SK-N-SH (cell line): ENCODE data around the gene ANKRD1. TPM values are rescaled to one million over a fixed set of nuclear protein-coding genes. Genes with fewer than 3 reads are reported as not detected.

Experiments used
- CTCF ChIA-PET: fragments of 300-600, 350-600 bp; formaldehyde crosslinking; extraction: SDS; loops from one replicate; lab custom pipeline; 2021; lab: Yijun Ruan, JAX
- POLR2A ChIA-PET: fragments of 350-600 bp; sonication (Branson Sonifier 250); formaldehyde crosslinking; extraction: SDS; loops from one replicate; lab custom pipeline; 2020; ENCODE audit warnings: antibody characterized with exemption, inconsistent platforms; lab: Yijun Ruan, JAX
- DNase-seq: peaks from one replicate; pipeline ENCODE4 v3.0.0; 2012
- H2AFZ ChIP-seq: fragments of 200-600 bp; sonication (generic); 2 replicates; pipeline ENCODE4 v1.8.1; 2016; ENCODE audit warnings: antibody characterized with exemption, mild to moderate bottlenecking, low read depth
- H3F3A ChIP-seq: fragments of 200-600 bp; sonication (generic); replicated peaks from 2 replicates; pipeline ENCODE3; 2016; ENCODE audit warnings: antibody characterized with exemption, mild to moderate bottlenecking; ENCODE audit not compliant: insufficient read depth
- H3K27ac ChIP-seq, 2 experiments: fragments of 200-500 bp in 1 of 2; fragments of 200-600 bp in 1 of 2; sonication (Bioruptor generic) in 1 of 2; sonication (generic), shearing (Covaris generic) in 1 of 2; 2 replicates each; pipeline versions ENCODE4 v1.5.1 to v1.6.1; 2014 to 2016; ENCODE audit warnings: low read depth in 2 of 2, inconsistent platforms in 1 of 2, low read length in 1 of 2, mild to moderate bottlenecking in 1 of 2, mixed read lengths in 1 of 2
- H3K27me3 ChIP-seq: fragments of 200-600 bp; sonication (generic), shearing (Covaris generic); 2 replicates; pipeline ENCODE4 v1.6.1; 2016; ENCODE audit warnings: mixed run types; ENCODE audit not compliant: insufficient read depth
- H3K36me3 ChIP-seq, 2 experiments: fragments of 200-500 bp in 1 of 2; fragments of 200-600 bp in 1 of 2; sonication (Bioruptor generic) in 1 of 2; sonication (generic) in 1 of 2; replicated peaks in 1 of 2; 2 replicates each; pipeline versions ENCODE3 to v1.5.1; 2014 to 2016; ENCODE audit warnings: low read length in 1 of 2, mild to moderate bottlenecking in 1 of 2; ENCODE audit not compliant: insufficient read depth in 2 of 2, control insufficient read depth in 1 of 2
- H3K4me1 ChIP-seq, 2 experiments: fragments of 200-500 bp in 1 of 2; fragments of 200-600 bp in 1 of 2; sonication (Bioruptor generic) in 1 of 2; sonication (generic), shearing (Covaris generic) in 1 of 2; 2 replicates each; pipeline versions ENCODE4 v1.5.1 to v1.6.1; 2014 to 2016; ENCODE audit warnings: low read depth in 1 of 2, low read length in 1 of 2, mixed run types in 1 of 2; ENCODE audit not compliant: insufficient read depth in 2 of 2, control insufficient read depth in 1 of 2
- H3K4me2 ChIP-seq: fragments of 200-600 bp; sonication (generic), shearing (Covaris generic); 2 replicates; pipeline ENCODE4 v1.6.1; 2017; ENCODE audit warnings: mixed run types
- H3K4me3 ChIP-seq, 2 experiments: fragments of 200-500 bp in 1 of 2; fragments of 200-600 bp in 1 of 2; sonication (Bioruptor generic) in 1 of 2; sonication (generic), shearing (Covaris generic) in 1 of 2; 2 replicates each; pipeline versions ENCODE4 v1.5.1 to v1.8.1; 2014 to 2016; ENCODE audit warnings: low read depth in 2 of 2, inconsistent platforms in 1 of 2, low read length in 1 of 2, mild to moderate bottlenecking in 1 of 2, mixed read lengths in 1 of 2, moderate library complexity in 1 of 2
- H3K79me2 ChIP-seq: fragments of 200-600 bp; sonication (generic); 2 replicates; pipeline ENCODE4 v1.8.1; 2017; ENCODE audit warnings: mild to moderate bottlenecking; ENCODE audit not compliant: insufficient read depth
- H3K9ac ChIP-seq: fragments of 200-600 bp; sonication (generic); 2 replicates; pipeline ENCODE4 v1.6.1; 2017; ENCODE audit warnings: mixed run types
- H3K9me2 ChIP-seq: fragments of 200-600 bp; sonication (generic); 2 replicates; pipeline ENCODE4 v1.6.1; 2017; ENCODE audit warnings: mixed run types
- H3K9me3 ChIP-seq: fragments of 200-600 bp; sonication (generic); 2 replicates; pipeline ENCODE4 v1.6.1; 2017; ENCODE audit warnings: mixed run types, mild to moderate bottlenecking, moderate library complexity
- H4K20me1 ChIP-seq: fragments of 200-600 bp; sonication (generic); 2 replicates; pipeline ENCODE4 v1.6.1; 2017; ENCODE audit warnings: mild to moderate bottlenecking, mixed run types; ENCODE audit not compliant: insufficient read depth
- CTCF ChIP-seq: fragments of 200-600 bp; sonication (generic); IDR thresholded peaks from 2 replicates; pipeline ENCODE4 v1.6.1; 2017; ENCODE audit warnings: antibody characterized with exemption, mild to moderate bottlenecking, moderate library complexity
- MAX ChIP-seq: IDR thresholded peaks from 2 replicates; pipeline ENCODE4 v1.4.0; 2012; ENCODE audit warnings: low read depth
- MEF2A ChIP-seq: IDR thresholded peaks from 2 replicates; pipeline ENCODE4 v1.4.0; 2012; ENCODE audit warnings: low read depth, borderline replicate concordance
- MXI1 ChIP-seq: IDR thresholded peaks from 2 replicates; pipeline ENCODE4 v1.6.1; 2012; ENCODE audit warnings: mild to moderate bottlenecking, low read depth, low read length, improper control_type of control experiment
- RFX5 ChIP-seq: IDR thresholded peaks from 2 replicates; pipeline ENCODE4 v1.6.1; 2012; ENCODE audit warnings: mild to moderate bottlenecking, improper control_type of control experiment, low read length
- SIN3A ChIP-seq: IDR thresholded peaks from 2 replicates; pipeline ENCODE4 v1.6.1; 2012; ENCODE audit warnings: low read depth, mild to moderate bottlenecking, low read length, moderate library complexity, borderline replicate concordance
- YY1 ChIP-seq: IDR thresholded peaks from 2 replicates; pipeline ENCODE4 v1.4.0; 2012; ENCODE audit warnings: low read depth, mild to moderate bottlenecking
- WGBS: methylation state at CpG from one replicate; pipeline ENCODE4 v1.1.6; 2017; ENCODE audit warnings: low lambda C conversion rate; 5-methylcytosine and 5-hydroxymethylcytosine counted together
- polyA plus RNA-seq, 3 experiments: library from polyadenylated mRNA; depleted of rRNA; stranded (reverse); fragments of >200 nt; gene quantifications; 2 replicates each; pipeline ENCODE4 v1.2.3, GENCODE V29; 2012
- TF ChIP-seq, protein P1 (sequence below): IDR thresholded peaks from 2 replicates; pipeline ENCODE4 v1.4.0; 2012; ENCODE audit warnings: low read depth, borderline replicate concordance

ANKRD1 gene
- polyA plus RNA-seq, 1 of the 3 experiments (the other 2 are of a cell fraction) = 41.7 TPM

GRCh38 chr10:90927293-90927692 lies 6.4 kb upstream of the ANKRD1 start:
- Histone ChIP-seq H3K4me3 (no peak overlapping the region), H2AFZ (no peak overlapping the region), H3K9ac (no peak overlapping the region), H3K9me3 (no peaks in the 10 kb centered on the region), H3K9me2 (no peaks in the 10 kb centered on the region), H3K4me2 (no peak overlapping the region), H4K20me1 (no peaks in the 10 kb centered on the region), H3K27me3 (no peaks in the 10 kb centered on the region), H3K27ac (no peak overlapping the region), H3F3A (peaks cover 37% of the 10 kb centered on the region), H3K79me2 (no peaks in the 10 kb centered on the region), H3K4me1 (peaks cover 0 to 31% of the 10 kb centered on the region in 2 experiments; a peak in 2 of 4 replicates), H3K36me3 (no peaks in the 10 kb centered on the region)
- TF ChIP-seq RFX5 = no peak
- TF ChIP-seq CTCF = no peak
- TF ChIP-seq YY1 = no peak
- TF ChIP-seq, protein P1, sequence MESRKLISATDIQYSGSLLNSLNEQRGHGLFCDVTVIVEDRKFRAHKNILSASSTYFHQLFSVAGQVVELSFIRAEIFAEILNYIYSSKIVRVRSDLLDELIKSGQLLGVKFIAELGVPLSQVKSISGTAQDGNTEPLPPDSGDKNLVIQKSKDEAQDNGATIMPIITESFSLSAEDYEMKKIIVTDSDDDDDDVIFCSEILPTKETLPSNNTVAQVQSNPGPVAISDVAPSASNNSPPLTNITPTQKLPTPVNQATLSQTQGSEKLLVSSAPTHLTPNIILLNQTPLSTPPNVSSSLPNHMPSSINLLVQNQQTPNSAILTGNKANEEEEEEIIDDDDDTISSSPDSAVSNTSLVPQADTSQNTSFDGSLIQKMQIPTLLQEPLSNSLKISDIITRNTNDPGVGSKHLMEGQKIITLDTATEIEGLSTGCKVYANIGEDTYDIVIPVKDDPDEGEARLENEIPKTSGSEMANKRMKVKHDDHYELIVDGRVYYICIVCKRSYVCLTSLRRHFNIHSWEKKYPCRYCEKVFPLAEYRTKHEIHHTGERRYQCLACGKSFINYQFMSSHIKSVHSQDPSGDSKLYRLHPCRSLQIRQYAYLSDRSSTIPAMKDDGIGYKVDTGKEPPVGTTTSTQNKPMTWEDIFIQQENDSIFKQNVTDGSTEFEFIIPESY = no peak
- no peak for TF ChIP-seq SIN3A
- TF ChIP-seq MEF2A = no peak
- DNase-seq = no peak
- WGBS = 98% methylated on average over 2 of the region's 2 CpGs
- ChIA-PET CTCF (no interaction called here), POLR2A (no interaction called here)

- Histone ChIP-seq H3K27me3 (no peaks in the 10 kb centered on the region), H3K9ac (no peak overlapping the region), H3K4me2 (no peak overlapping the region), H3K9me3 (no peaks in the 10 kb centered on the region), H3K79me2 (peaks cover 7% of the 10 kb centered on the region; the same call in 1 of the 2 replicates), H2AFZ (no peak overlapping the region), H3K4me1 (peaks cover 0 to 20% of the 10 kb centered on the region in 2 experiments; a peak in 3 of 4 replicates), H3K4me3 (no peak overlapping the region), H3K36me3 (no peaks in the 10 kb centered on the region), H3K9me2 (no peaks in the 10 kb centered on the region), H3F3A (peaks cover 29% of the 10 kb centered on the region), H4K20me1 (no peaks in the 10 kb centered on the region), H3K27ac (no peak overlapping the region)
- DNase-seq = no peak
- TF ChIP-seq MXI1 (no peak), MAX (no peak)
- CTCF ChIA-PET = interaction anchor here (1.1 kb wide), 1 partner anchor 14 kb away, joined by 5 read pairs; no protein-coding TSS in a partner anchor
- WGBS = 95% methylated on average over 5 of the region's 5 CpGs
- POLR2A ChIA-PET = no interaction called here
These were observed 4.5 kb upstream of the ANKRD1 start for GRCh38 chr10:90925079-90926029.
